Hepatocyte (in vitro differentiated cells): ENCODE results near the gene ACOXL.

Experiments
- EZH2 ChIP-seq: fragments of 200-600 bp; sonication (generic); IDR thresholded peaks from 2 replicates; pipeline ENCODE4 v1.6.1; 2016; ENCODE audit warnings: antibody characterized with exemption, mild to moderate bottlenecking, borderline replicate concordance
- EZH2phosphoT487 ChIP-seq: fragments of 200-600 bp; sonication (generic); IDR thresholded peaks from one replicate; pipeline ENCODE4 v1.6.1; 2018; ENCODE audit warnings: antibody characterized with exemption, mild to moderate bottlenecking, low read depth, moderate library complexity; ENCODE audit not compliant: unreplicated experiment, severe bottlenecking
- TF ChIP-seq, protein P1 (sequence below): fragments of 200-600 bp; sonication (generic); IDR thresholded peaks from 2 replicates; pipeline ENCODE4 v1.5.1; 2016; ENCODE audit warnings: antibody characterized with exemption, mild to moderate bottlenecking; ENCODE audit not compliant: poor library complexity

GRCh38 chr2:110708455-110708854 lies 23.9 kb upstream of the ACOXL start:
- TF ChIP-seq, protein P1, sequence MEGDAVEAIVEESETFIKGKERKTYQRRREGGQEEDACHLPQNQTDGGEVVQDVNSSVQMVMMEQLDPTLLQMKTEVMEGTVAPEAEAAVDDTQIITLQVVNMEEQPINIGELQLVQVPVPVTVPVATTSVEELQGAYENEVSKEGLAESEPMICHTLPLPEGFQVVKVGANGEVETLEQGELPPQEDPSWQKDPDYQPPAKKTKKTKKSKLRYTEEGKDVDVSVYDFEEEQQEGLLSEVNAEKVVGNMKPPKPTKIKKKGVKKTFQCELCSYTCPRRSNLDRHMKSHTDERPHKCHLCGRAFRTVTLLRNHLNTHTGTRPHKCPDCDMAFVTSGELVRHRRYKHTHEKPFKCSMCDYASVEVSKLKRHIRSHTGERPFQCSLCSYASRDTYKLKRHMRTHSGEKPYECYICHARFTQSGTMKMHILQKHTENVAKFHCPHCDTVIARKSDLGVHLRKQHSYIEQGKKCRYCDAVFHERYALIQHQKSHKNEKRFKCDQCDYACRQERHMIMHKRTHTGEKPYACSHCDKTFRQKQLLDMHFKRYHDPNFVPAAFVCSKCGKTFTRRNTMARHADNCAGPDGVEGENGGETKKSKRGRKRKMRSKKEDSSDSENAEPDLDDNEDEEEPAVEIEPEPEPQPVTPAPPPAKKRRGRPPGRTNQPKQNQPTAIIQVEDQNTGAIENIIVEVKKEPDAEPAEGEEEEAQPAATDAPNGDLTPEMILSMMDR: no peak
- no peak for TF ChIP-seq EZH2
- TF ChIP-seq EZH2phosphoT487: no peak
